Tibial nerve (tissue), 4 donors: ENCODE measurements around the gene DOP1B. TPM values are rescaled to one million over a fixed set of nuclear protein-coding genes. Genes with fewer than 3 reads are reported as not detected.
"Not testable (repeated sequence)": the region's sequence is repeated elsewhere in the genome, so short reads cannot be mapped to it uniquely, and the experiment has no call there.

Experiments used
- DNase-seq, 2 donors: peaks; one replicate each; pipeline ENCODE4 v3.0.0-alpha.2; 2019; ENCODE audit warnings: low spot score in 2 of 2
- H3K27ac ChIP-seq, 4 donors: fragments of 200-600 bp; sonication (generic) in 3 of 4; one replicate each; pipeline ENCODE4 v1.5.1; 2017 to 2019; ENCODE audit warnings: mild to moderate bottlenecking in 1 of 4
- H3K27me3 ChIP-seq, 2 donors: fragments of 200-600 bp; sonication (generic) in 1 of 2; one replicate each; pipeline versions ENCODE4 v1.5.1 to v1.6.0; 2017 to 2019
- H3K36me3 ChIP-seq, 3 donors: fragments of 200-600 bp; sonication (generic); one replicate each; pipeline ENCODE4 v1.5.1; 2018 to 2019
- H3K4me1 ChIP-seq, 4 donors: fragments of 200-600 bp; sonication (generic) in 3 of 4; one replicate each; pipeline ENCODE4 v1.5.1; 2017 to 2019
- H3K4me3 ChIP-seq, 4 donors: fragments of 200-600 bp; sonication (generic) in 3 of 4; one replicate each; pipeline ENCODE4 v1.5.1; 2017 to 2019; ENCODE audit warnings: mild to moderate bottlenecking in 1 of 4, moderate library complexity in 1 of 4
- H3K9me3 ChIP-seq, 4 donors: fragments of 200-600 bp; sonication (generic) in 3 of 4; one replicate each; pipeline ENCODE4 v1.5.1; 2017 to 2019
- EP300 ChIP-seq, 2 donors: sonication (generic); formaldehyde crosslinking; IDR thresholded peaks; one replicate each; pipeline ENCODE4 v1.6.1; 2017; ENCODE audit warnings: antibody characterized with exemption in 2 of 2, mild to moderate bottlenecking in 1 of 2
- POLR2A ChIP-seq, 2 donors: fragments of 450-650 bp; IDR thresholded peaks; one replicate each; pipeline ENCODE4 v1.6.1; 2017; ENCODE audit warnings: antibody characterized with exemption in 2 of 2, mild to moderate bottlenecking in 2 of 2, moderate library complexity in 2 of 2
- WGBS, 2 donors: methylation state at CpG; one replicate each; pipeline ENCODE4 v1.1.5; 2018; 5-methylcytosine and 5-hydroxymethylcytosine counted together
- total RNA-seq, 4 donors: library from RNA; depleted of rRNA; stranded (reverse); fragments of >200 nt; gene quantifications; one replicate each; pipeline ENCODE4 v1.1.0, GENCODE V29; 2016
- TF ChIP-seq, protein P1 (sequence below), 5 experiments: fragments of 200-600 bp in 3 of 5; fragments of 450-650 bp in 2 of 5; sonication (generic) in 3 of 5; IDR thresholded peaks; one replicate each; pipeline ENCODE4 v1.5.1; 2016 to 2019; ENCODE audit warnings: antibody characterized with exemption in 5 of 5, mild to moderate bottlenecking in 3 of 5, moderate library complexity in 2 of 5

The DOP1B gene
- total RNA-seq, 4 donors from 2014 or later: 12.3 to 29.9 (median 22.0) TPM

DNA sequence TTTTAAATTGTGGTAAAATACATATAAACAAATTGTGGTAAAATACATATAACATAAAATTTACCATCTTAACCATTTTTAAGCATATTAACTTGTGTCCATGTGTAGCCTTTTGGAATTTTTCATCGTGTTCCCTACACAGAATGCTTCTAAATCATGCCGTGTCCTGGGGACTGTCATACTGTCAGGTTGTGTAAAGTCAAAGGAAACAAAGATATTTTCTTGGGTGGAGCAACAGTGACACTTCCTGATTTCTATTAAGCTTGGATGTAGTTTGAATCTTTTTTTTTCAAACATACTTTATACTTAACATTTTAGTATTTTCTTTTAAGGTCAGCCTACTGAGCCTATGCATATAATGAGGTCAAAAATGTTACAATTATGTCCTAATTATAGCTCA is 32.3 kb downstream of the DOP1B start:
- no peak for DNase-seq
- H3K27ac ChIP-seq: no peak overlapping the region
- no peak overlapping the region for H3K4me3 ChIP-seq
- 42 to 52% methylated on average over 2 of the region's 2 CpGs for WGBS, 2 donors
- H3K27me3 ChIP-seq: no peaks in the 10 kb centered on the region
- H3K4me1 ChIP-seq: peaks cover 0 to 10% (median 2%) of the 10 kb centered on the region in 4 donors
- TF ChIP-seq POLR2A (IDR thresholded peaks at IDR 0.05): no peak
- H3K9me3 ChIP-seq: no peaks in the 10 kb centered on the region
- peaks cover 0 to 7% (median 0%) of the 10 kb centered on the region in 3 donors for H3K36me3 ChIP-seq

GRCh38 chr21:36190736-36191135 is 34.1 kb downstream of the DOP1B start:
- 83 to 92% methylated on average over 4 of the region's 4 CpGs for WGBS, 2 donors
- DNase-seq: no peak
- TF ChIP-seq POLR2A (IDR thresholded peaks at IDR 0.05): no peak
- H3K4me3 ChIP-seq: no peak overlapping the region
- H3K9me3 ChIP-seq: no peaks in the 10 kb centered on the region
- no peaks in the 10 kb centered on the region for H3K36me3 ChIP-seq
- H3K4me1 ChIP-seq: peaks cover 0 to 10% (median 2%) of the 10 kb centered on the region in 4 donors
- no peak overlapping the region for H3K27ac ChIP-seq
- no peaks in the 10 kb centered on the region for H3K27me3 ChIP-seq

DNA sequence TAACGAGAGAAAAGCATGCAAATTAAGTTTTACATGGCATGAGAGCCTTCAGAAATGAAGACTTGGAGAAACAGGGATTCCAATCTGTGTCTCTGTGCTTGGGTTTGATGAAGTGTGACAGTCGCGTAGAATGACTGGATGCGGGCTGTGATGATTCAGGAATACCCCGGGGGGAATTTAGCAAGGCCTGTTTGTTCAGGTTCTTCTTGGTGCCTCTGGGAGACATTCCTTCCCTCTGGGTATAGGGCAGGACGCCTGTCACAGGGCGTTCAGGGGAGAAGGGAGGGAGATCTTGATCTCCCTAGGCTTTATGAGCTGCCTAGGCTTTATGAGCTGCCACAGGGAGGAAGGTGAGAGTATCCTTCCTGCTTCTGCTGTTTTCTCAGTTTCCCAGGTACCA is 36.6 kb downstream of the DOP1B start:
- no peaks in the 10 kb centered on the region for H3K9me3 ChIP-seq
- no peaks in the 10 kb centered on the region for H3K27me3 ChIP-seq
- WGBS, 2 donors: 72 to 81% methylated on average over 7 of the region's 7 CpGs
- DNase-seq: no peak
- H3K4me3 ChIP-seq: no peak overlapping the region
- no peak overlapping the region for H3K27ac ChIP-seq
- TF ChIP-seq EP300 (IDR thresholded peaks at IDR 0.05): no peak
- no peak for TF ChIP-seq POLR2A (IDR thresholded peaks at IDR 0.05)
- TF ChIP-seq, protein P1, sequence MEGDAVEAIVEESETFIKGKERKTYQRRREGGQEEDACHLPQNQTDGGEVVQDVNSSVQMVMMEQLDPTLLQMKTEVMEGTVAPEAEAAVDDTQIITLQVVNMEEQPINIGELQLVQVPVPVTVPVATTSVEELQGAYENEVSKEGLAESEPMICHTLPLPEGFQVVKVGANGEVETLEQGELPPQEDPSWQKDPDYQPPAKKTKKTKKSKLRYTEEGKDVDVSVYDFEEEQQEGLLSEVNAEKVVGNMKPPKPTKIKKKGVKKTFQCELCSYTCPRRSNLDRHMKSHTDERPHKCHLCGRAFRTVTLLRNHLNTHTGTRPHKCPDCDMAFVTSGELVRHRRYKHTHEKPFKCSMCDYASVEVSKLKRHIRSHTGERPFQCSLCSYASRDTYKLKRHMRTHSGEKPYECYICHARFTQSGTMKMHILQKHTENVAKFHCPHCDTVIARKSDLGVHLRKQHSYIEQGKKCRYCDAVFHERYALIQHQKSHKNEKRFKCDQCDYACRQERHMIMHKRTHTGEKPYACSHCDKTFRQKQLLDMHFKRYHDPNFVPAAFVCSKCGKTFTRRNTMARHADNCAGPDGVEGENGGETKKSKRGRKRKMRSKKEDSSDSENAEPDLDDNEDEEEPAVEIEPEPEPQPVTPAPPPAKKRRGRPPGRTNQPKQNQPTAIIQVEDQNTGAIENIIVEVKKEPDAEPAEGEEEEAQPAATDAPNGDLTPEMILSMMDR (IDR thresholded peaks at IDR 0.05): no peak
- H3K36me3 ChIP-seq: no peaks in the 10 kb centered on the region
- H3K4me1 ChIP-seq: peaks cover 0 to 6% (median 2%) of the 10 kb centered on the region in 4 donors

GRCh38 chr21:36194024-36194423 is 37.4 kb downstream of the DOP1B start:
- Histone ChIP-seq H3K27me3 (no peaks in the 10 kb centered on the region), H3K4me3 (no peak overlapping the region), H3K4me1 (peaks cover 0 to 2% (median 0%) of the 10 kb centered on the region in 4 donors), H3K27ac (no peak overlapping the region), H3K9me3 (no peaks in the 10 kb centered on the region), H3K36me3 (peaks cover 0 to 6% (median 0%) of the 10 kb centered on the region in 3 donors)
- DNase-seq: no peak
- TF ChIP-seq EP300 (IDR thresholded peaks at IDR 0.05): no peak
- TF ChIP-seq, protein P1 (IDR thresholded peaks at IDR 0.05): no peak
- TF ChIP-seq POLR2A (IDR thresholded peaks at IDR 0.05): no peak
- 83 to 86% methylated on average over 3 of the region's 3 CpGs for WGBS, 2 donors

DNA sequence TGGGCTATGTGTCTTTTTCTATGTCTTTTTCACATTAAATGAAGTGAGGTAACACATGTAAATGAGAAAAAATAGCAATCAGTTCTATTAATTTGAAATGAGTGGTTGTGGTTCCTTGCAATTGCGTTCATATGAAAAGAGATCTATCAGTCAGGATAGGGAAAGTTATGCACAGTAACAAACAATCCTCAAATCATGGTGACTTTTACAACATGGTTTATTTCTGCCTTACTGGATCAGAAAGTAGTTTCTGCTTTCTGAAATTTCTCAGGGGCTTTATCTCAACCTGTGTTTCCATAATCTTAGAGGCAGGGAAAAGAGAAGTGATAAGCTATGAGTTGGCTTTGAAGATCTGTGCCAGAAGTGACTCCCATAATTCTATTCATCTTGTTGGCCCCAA is 39.0 kb downstream of the DOP1B start:
- Histone ChIP-seq H3K27me3 (no peaks in the 10 kb centered on the region), H3K4me1 (no peaks in the 10 kb centered on the region), H3K27ac (no peak overlapping the region), H3K4me3 (no peak overlapping the region), H3K36me3 (peaks cover 0 to 21% (median 0%) of the 10 kb centered on the region in 3 donors), H3K9me3 (no peaks in the 10 kb centered on the region)
- WGBS, 2 donors: 94 to 98% methylated on average over 1 of the region's 1 CpG
- no peak for DNase-seq
- TF ChIP-seq, protein P1 (IDR thresholded peaks at IDR 0.05): no peak
- TF ChIP-seq EP300 (IDR thresholded peaks at IDR 0.05) (no peak), POLR2A (IDR thresholded peaks at IDR 0.05) (no peak)

DNA sequence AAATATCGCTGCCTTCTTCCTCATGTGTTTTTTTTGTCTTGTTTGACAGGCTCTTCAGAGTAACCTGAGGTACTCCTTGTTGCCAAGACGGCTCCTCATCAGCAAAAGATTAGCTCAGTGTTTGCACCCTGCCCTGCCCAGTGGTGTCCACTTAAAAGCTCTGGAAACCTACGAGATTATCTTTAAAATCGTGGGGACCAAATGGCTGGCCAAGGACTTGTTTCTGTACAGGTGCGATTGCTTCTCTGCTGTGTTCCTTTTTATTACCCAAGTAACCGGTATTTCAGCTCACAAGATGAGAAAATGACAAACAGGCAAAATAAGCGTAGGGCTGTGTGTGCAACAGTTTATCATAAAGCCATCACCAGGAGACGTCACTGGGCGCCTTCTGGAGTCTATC is 42.4 kb downstream of the DOP1B start:
- Histone ChIP-seq H3K4me1 (no peaks in the 10 kb centered on the region), H3K36me3 (peaks cover 0 to 37% (median 0%) of the 10 kb centered on the region in 3 donors), H3K27me3 (no peaks in the 10 kb centered on the region), H3K27ac (no peak overlapping the region), H3K4me3 (no peak overlapping the region), H3K9me3 (no peaks in the 10 kb centered on the region)
- no peak for DNase-seq
- 85 to 89% methylated on average over 9 of the region's 9 CpGs for WGBS, 2 donors
- TF ChIP-seq POLR2A (IDR thresholded peaks at IDR 0.05): no peak
- TF ChIP-seq, protein P1 (IDR thresholded peaks at IDR 0.05): no peak
- TF ChIP-seq EP300 (IDR thresholded peaks at IDR 0.05): no peak

DNA sequence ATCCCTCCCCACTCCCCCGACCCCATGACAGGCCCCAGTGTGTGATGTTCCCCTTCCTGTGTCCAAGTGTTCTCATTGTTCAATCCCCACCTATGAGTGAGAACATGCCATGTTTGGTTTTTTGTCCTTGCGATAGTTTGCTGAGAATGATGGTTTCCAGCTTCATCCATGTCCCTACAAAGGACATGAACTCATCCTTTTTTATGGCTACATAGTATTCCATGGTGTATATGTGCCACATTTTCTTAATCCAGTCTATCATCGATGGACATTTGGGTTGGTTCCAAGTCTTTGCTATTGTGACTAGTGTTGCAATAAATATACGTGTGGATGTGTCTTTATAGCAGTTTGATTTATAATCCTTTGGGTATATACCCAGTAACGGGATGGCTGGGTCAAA is 43.0 kb downstream of the DOP1B start:
- H3K9me3 ChIP-seq, H3K27me3 ChIP-seq, H3K27ac ChIP-seq, H3K4me3 ChIP-seq, DNase-seq, H3K4me1 ChIP-seq: not testable (repeated sequence)
- 93% methylated on average over 5 of the region's 5 CpGs for WGBS, 2 donors
- peaks cover 0 to 37% (median 0%) of the 10 kb centered on the region in 3 donors for H3K36me3 ChIP-seq
